GM12878 (cell line): ENCODE data around the gene MED1. TPM values are rescaled to one million over a fixed set of nuclear protein-coding genes. Genes with fewer than 3 reads are reported as not detected.

Experiments
- ATAC-seq: fragments of 200-7000 bp; cut with Tn5 transposase; 3 replicates; pipeline ENCODE4 v1.9.1; 2020; ENCODE audit warnings: mild to moderate bottlenecking, moderate library complexity
- BruUV-seq: library from RNA; stranded (reverse); fragments of 400-500 nt; replicated peaks from 2 replicates; lab custom pipeline; 2021; lab: Mats Ljungman, UMichigan
- CTCF ChIA-PET: fragments of 300-600 bp; sonication (Branson Sonifier 250); formaldehyde crosslinking; extraction: SDS; loops from one replicate; lab custom pipeline; 2021; ENCODE audit warnings: inconsistent platforms; lab: Yijun Ruan, JAX
- POLR2A ChIA-PET: fragments of 350-600 bp; formaldehyde crosslinking; extraction: SDS; loops from one replicate; lab custom pipeline; 2021; ENCODE audit warnings: inconsistent platforms; lab: Charles Lee
- RAD21 ChIA-PET: fragments of 300-600 bp; sonication (Branson Sonifier 250); formaldehyde crosslinking; loops from one replicate; lab custom pipeline; 2023; ENCODE audit warnings: antibody characterized with exemption; ENCODE audit not compliant: unreplicated experiment; lab: Charles Lee
- SMC1A ChIA-PET: fragments of 300-600 bp; sonication (Branson Sonifier 250); formaldehyde crosslinking; loops from one replicate; lab custom pipeline; 2023; ENCODE audit not compliant: unreplicated experiment, uncharacterized antibody; lab: Charles Lee
- DNase-seq: peaks from one replicate; pipeline ENCODE4 v3.0.0-alpha.2; 2011; ENCODE audit warnings: low read depth, low spot score
- FAIRE-seq: peaks from 3 replicates; lab custom pipeline; 2011; peaks lifted over from hg19 to GRCh38; lab: Jason Lieb, UNC
- H2AFZ ChIP-seq: 2 replicates; pipeline ENCODE4 v1.6.0; 2011; ENCODE audit warnings: low read depth, low read length, control low read depth; ENCODE audit not compliant: control insufficient read depth
- H3K27ac ChIP-seq: 2 replicates; pipeline ENCODE4 v1.5.1; 2011; ENCODE audit warnings: control low read depth; ENCODE audit not compliant: control insufficient read depth, insufficient read depth
- H3K27me3 ChIP-seq, 2 experiments: replicated peaks in 1 of 2; 2 replicates each; pipeline versions ENCODE4 v1.6.0 to v1.6.1; 2011; ENCODE audit warnings: low read length in 1 of 2; ENCODE audit not compliant: control insufficient read depth in 2 of 2, insufficient read depth in 2 of 2
- H3K36me3 ChIP-seq, 2 experiments: 2 replicates each; pipeline ENCODE4 v1.5.1; 2011; ENCODE audit warnings: low read length in 1 of 2; ENCODE audit not compliant: control insufficient read depth in 2 of 2, insufficient read depth in 2 of 2
- H3K4me1 ChIP-seq: 2 replicates; pipeline ENCODE4 v1.6.1; 2011; ENCODE audit warnings: mild to moderate bottlenecking, low read length, moderate library complexity, mixed read lengths; ENCODE audit not compliant: control insufficient read depth, insufficient read depth
- H3K4me2 ChIP-seq: 2 replicates; pipeline ENCODE4 v1.6.0; 2011; ENCODE audit warnings: control low read depth; ENCODE audit not compliant: control insufficient read depth, insufficient read depth
- H3K4me3 ChIP-seq: fragments of 200-600 bp; sonication (generic); 2 replicates; pipeline ENCODE4 v1.5.1; 2016
- H3K79me2 ChIP-seq: 2 replicates; pipeline ENCODE4 v1.6.0; 2011; ENCODE audit warnings: low read length; ENCODE audit not compliant: control insufficient read depth, insufficient read depth
- H3K9ac ChIP-seq: 2 replicates; pipeline ENCODE4 v1.8.0; 2011; ENCODE audit warnings: low read length, control low read depth, mixed read lengths; ENCODE audit not compliant: control insufficient read depth, insufficient read depth
- H3K9me3 ChIP-seq: replicated peaks from 3 replicates; pipeline ENCODE4 v1.5.1; 2011; ENCODE audit warnings: mild to moderate bottlenecking, low read length; ENCODE audit not compliant: control insufficient read depth, insufficient read depth
- H4K20me1 ChIP-seq: 2 replicates; pipeline ENCODE4 v1.6.0; 2011; ENCODE audit not compliant: control insufficient read depth, insufficient read depth
- CHD2 ChIP-seq: IDR thresholded peaks from 2 replicates; pipeline ENCODE4 v1.6.1; 2011; ENCODE audit warnings: low read depth, low read length, improper control_type of control experiment, borderline replicate concordance
- FOXM1 ChIP-seq: IDR thresholded peaks from 2 replicates; pipeline ENCODE4 v1.6.1; 2012; ENCODE audit warnings: low read depth, mild to moderate bottlenecking, inconsistent platforms, low read length, moderate library complexity
- PBX3 ChIP-seq: IDR thresholded peaks from 2 replicates; pipeline ENCODE4 v1.6.1; 2011; ENCODE audit warnings: mild to moderate bottlenecking, low read depth, low read length, moderate library complexity; ENCODE audit not compliant: insufficient replicate concordance
- WGBS: methylation state at CpG from one replicate; pipeline ENCODE4 v1.1.6; 2016; ENCODE audit warnings: low lambda C conversion rate; ENCODE audit not compliant: insufficient replicate concordance, insufficient coverage; ENCODE audit errors: missing lambda C conversion rate; 5-methylcytosine and 5-hydroxymethylcytosine counted together
- in situ Hi-C: fragments of 300-500 bp; cut with MboI; formaldehyde crosslinking; loops from 9 replicates; pipeline ENCODE4 v1.14.3; 2018; ENCODE audit warnings: mixed read lengths
- intact Hi-C: fragments of 100-400 bp; cut with micrococcal nuclease; formaldehyde crosslinking; loops from one replicate; pipeline ENCODE4 v1.14.2; 2022; ENCODE audit not compliant: unreplicated experiment
- polyA plus RNA-seq, 11 experiments: library from polyadenylated mRNA; depleted of rRNA in 4 of 11; unstranded in 6 of 11; stranded (reverse) in 5 of 11; fragments of >200 nt; fragmentation: Nextera tagmentation in 4 of 11; fragmentation: Illumina TruSeq in 1 of 11; extraction: Ambion mirVana in 4 of 11; extraction: Trizol in 1 of 11; gene quantifications; 1 replicate in 1 of 11; 2 replicates in 10 of 11; pipeline versions ENCODE4 v1.2.1 to v1.2.3, GENCODE V29; 2011 to 2016; ENCODE audit warnings: inconsistent platforms in 2 of 11, missing spikeins in 2 of 11, low read depth in 1 of 11
- total RNA-seq, 4 experiments: library from RNA; depleted of rRNA in 3 of 4; stranded (reverse); fragments of >200 nt in 3 of 4; fragmentation: Illumina TruSeq in 1 of 4; extraction: Trizol in 1 of 4; gene quantifications; 2 replicates each; pipeline versions ENCODE4 v1.2.1 to v1.2.3, GENCODE V29; 2013 to 2021

MED1 gene
- total and polyA plus RNA-seq, 10 of the 15 experiments (the other 5 are each of a cell fraction or from before 2014, with no cell fraction given), result 8.7 to 50.1 (median 30.1) TPM

- DNase-seq (no peak), FAIRE-seq (no peak), ATAC-seq (no peak)
- WGBS, result 100% methylated on average over 2 of the region's 2 CpGs
- Histone ChIP-seq H3K4me2 (no peak overlapping the region), H3K4me3 (no peak overlapping the region), H4K20me1 (no peaks in the 10 kb centered on the region), H3K27ac (no peak overlapping the region), H3K4me1 (no peaks in the 10 kb centered on the region), H3K27me3 (no peaks in the 10 kb centered on the region), H2AFZ (no peak overlapping the region), H3K79me2 (no peaks in the 10 kb centered on the region), H3K9ac (no peak overlapping the region), H3K9me3 (no peaks in the 10 kb centered on the region), H3K36me3 (peaks cover 19 to 35% of the 10 kb centered on the region in 2 experiments; a peak in 3 of 4 replicates)
- CTCF ChIA-PET, result no interaction called here
- SMC1A ChIA-PET, result no interaction called here
- in situ Hi-C loops (no loop called here), intact Hi-C loops (no loop called here)
- RAD21 ChIA-PET, result no interaction called here
- POLR2A ChIA-PET, result no interaction called here
- BruUV-seq, result no TSS peak
- no peak for TF ChIP-seq PBX3
- no peak for TF ChIP-seq FOXM1
Observed at GRCh38 chr17:39408360-39408759, 42.7 kb downstream of the MED1 start.

GRCh38 chr17:39406951-39407350 is 44.1 kb downstream of the MED1 start:
- CTCF ChIA-PET, result interaction anchor here (1.0 to 1.2 kb wide), 3 partner anchors 203 to 254 kb away, joined by 3 read pairs; no protein-coding TSS in a partner anchor
- intact Hi-C loops, result no loop called here
- RAD21 ChIA-PET, result no interaction called here
- no peak overlapping the region for H3K4me2 ChIP-seq
- in situ Hi-C loops, result no loop called here
- H2AFZ ChIP-seq, result no peak overlapping the region
- WGBS, result 47% methylated on average over 1 of the region's 1 CpG
- no peaks in the 10 kb centered on the region for H3K9me3 ChIP-seq
- no peak for ATAC-seq
- no peaks in the 10 kb centered on the region for H4K20me1 ChIP-seq
- no TSS peak for BruUV-seq
- no peak overlapping the region for H3K27ac ChIP-seq
- DNase-seq, result no peak
- H3K9ac ChIP-seq, result no peak overlapping the region
- POLR2A ChIA-PET, result interaction anchor here (0.7 kb wide), 1 partner anchor 242 kb away, joined by 3 read pairs; no protein-coding TSS in a partner anchor
- peaks cover 19 to 35% of the 10 kb centered on the region in 2 experiments; a peak in 3 of 4 replicates for H3K36me3 ChIP-seq
- TF ChIP-seq CHD2, result no peak
- SMC1A ChIA-PET, result interaction anchor here (0.7 kb wide), 1 partner anchor 12 kb away, joined by 3 read pairs; no protein-coding TSS in a partner anchor
- no peak overlapping the region for H3K4me3 ChIP-seq
- H3K4me1 ChIP-seq, result no peaks in the 10 kb centered on the region
- FAIRE-seq, result no peak
- H3K79me2 ChIP-seq, result no peaks in the 10 kb centered on the region
- no peaks in the 10 kb centered on the region for H3K27me3 ChIP-seq
